Peyer's patch (tissue), 4 donors: ENCODE data around the gene TLL2.

Experiments used
- POLR2A ChIP-seq, 2 donors: fragments of 450-650 bp; IDR thresholded peaks; one replicate each; pipeline ENCODE4 v1.5.1; 2017; ENCODE audit warnings: antibody characterized with exemption in 2 of 2, mild to moderate bottlenecking in 2 of 2, moderate library complexity in 2 of 2
- TF ChIP-seq, protein P1 (sequence below), 6 experiments: fragments of 450-650 bp in 4 of 6; fragments of 200-600 bp in 2 of 6; sonication (generic) in 1 of 6; IDR thresholded peaks; one replicate each; pipeline ENCODE4 v1.5.1; 2017 to 2019; ENCODE audit warnings: antibody characterized with exemption in 6 of 6, mild to moderate bottlenecking in 3 of 6, moderate library complexity in 1 of 6

DNA sequence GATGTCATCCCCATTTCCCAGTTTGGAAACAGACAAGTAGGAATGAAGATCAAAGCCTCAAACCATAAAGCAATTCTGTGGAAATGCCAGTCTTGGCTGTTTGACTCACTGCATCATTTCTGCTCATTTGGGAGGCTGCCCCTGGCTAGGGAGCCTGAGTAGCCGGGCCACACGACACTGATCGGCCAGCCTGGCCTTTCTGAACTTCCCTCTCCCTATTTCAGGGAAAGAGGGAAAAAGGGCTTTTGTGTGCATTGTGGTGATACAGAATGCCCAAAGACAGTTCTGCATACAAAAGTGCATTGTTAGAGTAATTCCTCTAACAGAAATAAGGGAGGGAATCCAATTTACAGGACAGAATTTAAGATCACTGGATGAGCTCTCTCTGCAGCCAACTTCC, 113.3 kb downstream of the TLL2 start:
- TF ChIP-seq, protein P1, sequence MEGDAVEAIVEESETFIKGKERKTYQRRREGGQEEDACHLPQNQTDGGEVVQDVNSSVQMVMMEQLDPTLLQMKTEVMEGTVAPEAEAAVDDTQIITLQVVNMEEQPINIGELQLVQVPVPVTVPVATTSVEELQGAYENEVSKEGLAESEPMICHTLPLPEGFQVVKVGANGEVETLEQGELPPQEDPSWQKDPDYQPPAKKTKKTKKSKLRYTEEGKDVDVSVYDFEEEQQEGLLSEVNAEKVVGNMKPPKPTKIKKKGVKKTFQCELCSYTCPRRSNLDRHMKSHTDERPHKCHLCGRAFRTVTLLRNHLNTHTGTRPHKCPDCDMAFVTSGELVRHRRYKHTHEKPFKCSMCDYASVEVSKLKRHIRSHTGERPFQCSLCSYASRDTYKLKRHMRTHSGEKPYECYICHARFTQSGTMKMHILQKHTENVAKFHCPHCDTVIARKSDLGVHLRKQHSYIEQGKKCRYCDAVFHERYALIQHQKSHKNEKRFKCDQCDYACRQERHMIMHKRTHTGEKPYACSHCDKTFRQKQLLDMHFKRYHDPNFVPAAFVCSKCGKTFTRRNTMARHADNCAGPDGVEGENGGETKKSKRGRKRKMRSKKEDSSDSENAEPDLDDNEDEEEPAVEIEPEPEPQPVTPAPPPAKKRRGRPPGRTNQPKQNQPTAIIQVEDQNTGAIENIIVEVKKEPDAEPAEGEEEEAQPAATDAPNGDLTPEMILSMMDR (IDR thresholded peaks at IDR 0.05): no peak
- no peak for TF ChIP-seq POLR2A (IDR thresholded peaks at IDR 0.05)
